Testis (tissue), 2 donors: ENCODE measurements around the gene IFIT3.

Experiments
- CTCF ChIP-seq, 3 experiments: fragments of 450-650 bp in 2 of 3; fragments of 200-600 bp in 1 of 3; sonication (generic) in 1 of 3; IDR thresholded peaks; one replicate each; pipeline ENCODE4 v1.5.1; 2016 to 2019; ENCODE audit warnings: antibody characterized with exemption in 3 of 3, mild to moderate bottlenecking in 2 of 3, moderate library complexity in 1 of 3
- POLR2A ChIP-seq: fragments of 450-650 bp; IDR thresholded peaks from one replicate; pipeline ENCODE4 v1.6.1; 2017; ENCODE audit warnings: antibody characterized with exemption, mild to moderate bottlenecking, moderate library complexity

GRCh38 chr10:89301232-89301631 is 26.6 kb upstream of the IFIT3 start:
- no peak for TF ChIP-seq POLR2A
- no peak for TF ChIP-seq CTCF (IDR thresholded peaks at IDR 0.05)
